DND-41 (cell line): ENCODE results near the gene CD24.
A peak's percentile ranks its signal among the peaks of the same experiment; 100 is the strongest.

Experiments
- ATAC-seq: fragments of 200-7000 bp; cut with Tn5 transposase; 3 replicates; pipeline ENCODE4 v1.9.1; 2021; ENCODE audit warnings: low read depth; ENCODE audit not compliant: insufficient read depth
- DNase-seq: peaks from one replicate; pipeline ENCODE4 v3.0.0-alpha.2; 2020
- H2AFZ ChIP-seq: 2 replicates; pipeline ENCODE4 v1.6.0; 2012; ENCODE audit warnings: low read depth, low read length
- H3K27ac ChIP-seq: 2 replicates; pipeline ENCODE4 v1.5.1; 2012; ENCODE audit warnings: low read length, inconsistent platforms
- H3K27me3 ChIP-seq: fragments of 200-600 bp; sonication (generic); 2 replicates; pipeline ENCODE4 v1.6.0; 2012; ENCODE audit warnings: low read length, mild to moderate bottlenecking, inconsistent platforms; ENCODE audit not compliant: insufficient read depth, poor library complexity
- H3K36me3 ChIP-seq: 2 replicates; pipeline ENCODE4 v1.5.1; 2012; ENCODE audit warnings: low read length, inconsistent platforms; ENCODE audit not compliant: insufficient read depth
- H3K4me1 ChIP-seq: 2 replicates; pipeline ENCODE4 v1.5.1; 2012; ENCODE audit warnings: mild to moderate bottlenecking, low read length; ENCODE audit not compliant: insufficient read depth
- H3K4me2 ChIP-seq: 2 replicates; pipeline ENCODE4 v1.6.0; 2012; ENCODE audit warnings: mild to moderate bottlenecking, moderate library complexity, low read length, inconsistent platforms; ENCODE audit not compliant: insufficient read depth
- H3K4me3 ChIP-seq, 2 experiments: fragments of 200-600 bp in 1 of 2; shearing (Covaris generic) in 1 of 2; 2 replicates each; pipeline ENCODE4 v1.5.1; 2012 to 2016; ENCODE audit warnings: inconsistent platforms in 2 of 2, low read length in 2 of 2, mild to moderate bottlenecking in 2 of 2, low read depth in 1 of 2, moderate library complexity in 1 of 2
- H3K79me2 ChIP-seq: 2 replicates; pipeline ENCODE4 v1.6.0; 2012; ENCODE audit warnings: low read length, inconsistent platforms; ENCODE audit not compliant: insufficient read depth
- H3K9ac ChIP-seq: 2 replicates; pipeline ENCODE4 v1.6.0; 2012; ENCODE audit warnings: low read depth, mild to moderate bottlenecking, inconsistent platforms, low read length, moderate library complexity
- H3K9me3 ChIP-seq: 2 replicates; pipeline ENCODE4 v1.5.1; 2012; ENCODE audit warnings: low read length, moderate library complexity, mild to moderate bottlenecking, inconsistent platforms; ENCODE audit not compliant: insufficient read depth, severe bottlenecking
- H4K20me1 ChIP-seq: 2 replicates; pipeline ENCODE4 v1.6.0; 2012; ENCODE audit warnings: low read length; ENCODE audit not compliant: insufficient read depth
- CTCF ChIP-seq: IDR thresholded peaks from 2 replicates; pipeline ENCODE4 v1.5.1; 2012; ENCODE audit warnings: borderline replicate concordance, low read length, moderate library complexity, mild to moderate bottlenecking; ENCODE audit not compliant: poor library complexity, severe bottlenecking; ENCODE audit errors: extremely low read depth
- EZH2 ChIP-seq: IDR thresholded peaks from 3 replicates; pipeline ENCODE4 v1.6.1; 2012; ENCODE audit warnings: borderline replicate concordance, low read depth, mild to moderate bottlenecking, moderate library complexity, low read length, inconsistent platforms; ENCODE audit not compliant: severe bottlenecking

CD24 gene

GRCh38 chr6:107019047-107019446 is 44.5 kb upstream of the CD24 start:
- H3K9ac ChIP-seq: no peak overlapping the region
- TF ChIP-seq CTCF (no peak), EZH2 (no peak)

GRCh38 chr6:107009499-107009898 is 35.0 kb upstream of the CD24 start:
- Histone ChIP-seq H2AFZ (no peak overlapping the region), H3K4me1 (no peaks in the 10 kb centered on the region), H3K9ac (no peak overlapping the region), H3K36me3 (no peaks in the 10 kb centered on the region), H3K27ac (no peak overlapping the region), H3K4me3 (no peak overlapping the region), H4K20me1 (no peaks in the 10 kb centered on the region), H3K27me3 (no peaks in the 10 kb centered on the region), H3K79me2 (no peaks in the 10 kb centered on the region), H3K4me2 (no peak overlapping the region), H3K9me3 (no peaks in the 10 kb centered on the region)
- TF ChIP-seq CTCF: no peak
- no peak for TF ChIP-seq EZH2
- DNase-seq: no peak
- ATAC-seq: no peak

More at GRCh38 chr6:107019047-107019446, 44.5 kb upstream of the CD24 start:
- no peaks in the 10 kb centered on the region for H3K27me3 ChIP-seq
- no peak overlapping the region for H3K4me3 ChIP-seq
- no peaks in the 10 kb centered on the region for H3K9me3 ChIP-seq
- H2AFZ ChIP-seq: no peak overlapping the region
- no peak overlapping the region for H3K27ac ChIP-seq
- DNase-seq: no peak
- no peaks in the 10 kb centered on the region for H3K36me3 ChIP-seq
- H3K4me1 ChIP-seq: no peaks in the 10 kb centered on the region
- H3K4me2 ChIP-seq: no peak overlapping the region
- no peaks in the 10 kb centered on the region for H3K79me2 ChIP-seq
- no peaks in the 10 kb centered on the region for H4K20me1 ChIP-seq
- ATAC-seq: no peak

- Histone ChIP-seq H2AFZ (peak overlapping the region; percentile 28), H3K79me2 (no peaks in the 10 kb centered on the region), H3K9ac (no peak overlapping the region), H3K4me2 (no peak overlapping the region), H3K36me3 (no peaks in the 10 kb centered on the region), H4K20me1 (no peaks in the 10 kb centered on the region), H3K27ac (no peak overlapping the region), H3K9me3 (no peaks in the 10 kb centered on the region), H3K4me3 (no peak overlapping the region), H3K27me3 (no peaks in the 10 kb centered on the region), H3K4me1 (no peaks in the 10 kb centered on the region)
- DNase-seq (peak; percentile 61), ATAC-seq (peak; percentile 81)
- TF ChIP-seq CTCF (peak; percentile 89), EZH2 (no peak)
Observed at GRCh38 chr6:106997392-106998158, 23.0 kb upstream of the CD24 start.
